GM12801 (cell line): ENCODE data around the gene MS4A3.

Experiments used
- TF ChIP-seq, protein P1 (sequence below): IDR thresholded peaks from one replicate; pipeline ENCODE4 v1.5.1; 2011; ENCODE audit warnings: control low read depth; ENCODE audit not compliant: insufficient read length; ENCODE audit errors: extremely low read depth

MS4A3 gene

DNA sequence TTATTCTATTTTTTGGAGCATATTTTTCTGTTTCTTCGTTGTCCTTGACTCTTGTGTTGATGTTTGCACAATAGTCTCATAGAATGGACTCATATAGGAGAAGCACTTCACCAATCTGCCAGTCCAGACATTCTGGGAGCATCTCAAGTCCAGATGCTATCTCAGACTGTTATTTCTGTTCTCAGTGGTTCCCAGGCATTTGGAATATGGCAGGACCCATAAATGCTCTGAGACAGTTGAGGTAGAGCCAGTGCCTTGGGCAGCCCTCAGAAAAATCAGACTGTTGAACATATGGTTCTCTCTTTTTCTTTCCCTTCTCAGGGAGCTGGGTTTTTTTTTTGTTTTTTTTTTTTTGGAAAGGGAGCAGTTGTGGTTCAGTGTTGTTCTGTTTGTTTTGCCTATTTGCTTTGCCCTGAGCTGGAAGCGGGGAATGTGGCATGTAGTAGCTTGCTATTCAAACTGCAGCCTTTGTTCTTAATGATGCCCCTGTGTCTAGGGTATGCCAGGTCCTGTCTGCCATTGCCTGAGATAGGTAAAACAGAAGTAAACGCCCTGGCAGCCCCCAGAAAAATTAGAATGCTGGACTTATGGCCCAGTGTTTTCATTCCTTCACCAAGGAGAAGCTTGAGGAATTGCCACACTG, 28.3 kb downstream of the MS4A3 start:
- TF ChIP-seq, protein P1, sequence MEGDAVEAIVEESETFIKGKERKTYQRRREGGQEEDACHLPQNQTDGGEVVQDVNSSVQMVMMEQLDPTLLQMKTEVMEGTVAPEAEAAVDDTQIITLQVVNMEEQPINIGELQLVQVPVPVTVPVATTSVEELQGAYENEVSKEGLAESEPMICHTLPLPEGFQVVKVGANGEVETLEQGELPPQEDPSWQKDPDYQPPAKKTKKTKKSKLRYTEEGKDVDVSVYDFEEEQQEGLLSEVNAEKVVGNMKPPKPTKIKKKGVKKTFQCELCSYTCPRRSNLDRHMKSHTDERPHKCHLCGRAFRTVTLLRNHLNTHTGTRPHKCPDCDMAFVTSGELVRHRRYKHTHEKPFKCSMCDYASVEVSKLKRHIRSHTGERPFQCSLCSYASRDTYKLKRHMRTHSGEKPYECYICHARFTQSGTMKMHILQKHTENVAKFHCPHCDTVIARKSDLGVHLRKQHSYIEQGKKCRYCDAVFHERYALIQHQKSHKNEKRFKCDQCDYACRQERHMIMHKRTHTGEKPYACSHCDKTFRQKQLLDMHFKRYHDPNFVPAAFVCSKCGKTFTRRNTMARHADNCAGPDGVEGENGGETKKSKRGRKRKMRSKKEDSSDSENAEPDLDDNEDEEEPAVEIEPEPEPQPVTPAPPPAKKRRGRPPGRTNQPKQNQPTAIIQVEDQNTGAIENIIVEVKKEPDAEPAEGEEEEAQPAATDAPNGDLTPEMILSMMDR: no peak

DNA sequence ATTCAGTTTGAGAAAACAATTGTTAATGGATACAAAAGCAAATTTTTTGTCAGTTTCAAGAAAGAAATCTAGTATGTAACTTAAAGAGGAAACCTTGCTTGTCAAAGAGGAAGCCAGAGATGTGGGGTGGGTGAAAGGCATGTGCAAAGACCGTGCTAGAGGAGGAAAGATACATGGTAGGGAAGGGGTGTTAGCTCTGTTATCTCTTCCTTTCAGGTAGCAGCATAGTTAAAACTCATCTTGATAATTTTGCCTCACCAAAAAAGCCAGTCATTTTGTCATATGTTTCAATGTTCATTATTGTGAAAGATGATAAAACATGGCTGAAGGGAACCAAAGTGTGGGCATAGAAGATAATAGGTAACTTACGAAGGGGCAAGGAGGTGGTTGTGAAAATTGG, 29.4 kb downstream of the MS4A3 start:
- TF ChIP-seq, protein P1: no peak

DNA sequence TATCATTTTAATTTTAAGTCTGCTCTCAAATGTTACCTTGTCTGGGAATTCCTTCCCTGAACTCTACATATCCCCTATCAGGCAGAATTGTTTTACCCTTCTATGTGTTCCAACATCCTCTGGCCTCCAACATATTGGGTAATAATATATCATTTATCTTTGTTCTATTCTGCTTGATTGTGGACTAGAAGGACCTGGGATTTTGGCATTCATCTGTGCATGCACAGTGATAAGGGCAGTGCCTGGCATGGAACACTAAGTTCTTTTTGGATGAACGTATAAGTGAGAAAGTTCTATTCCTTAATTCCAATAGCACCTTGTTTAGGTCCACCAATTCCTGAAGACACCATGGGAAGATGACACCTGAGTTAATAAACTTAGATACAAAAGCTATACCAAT, 30.8 kb downstream of the MS4A3 start:
- TF ChIP-seq, protein P1: no peak

DNA sequence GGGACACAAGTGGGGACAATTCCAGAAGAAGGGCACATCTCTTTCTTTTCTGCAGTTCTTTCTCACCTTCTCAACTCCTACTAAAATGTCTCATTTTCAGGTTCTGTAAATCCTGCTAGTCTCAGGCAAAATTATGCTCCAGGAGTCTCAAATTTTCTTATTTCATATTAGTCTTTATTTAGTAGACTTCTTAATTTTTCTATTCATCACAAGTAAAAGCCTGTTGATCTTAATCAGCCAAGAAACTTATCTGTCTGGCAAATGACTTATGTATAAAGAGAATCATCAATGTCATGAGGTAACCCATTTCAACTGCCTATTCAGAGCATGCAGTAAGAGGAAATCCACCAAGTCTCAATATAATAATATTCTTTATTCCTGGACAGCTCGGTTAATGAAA, 31.9 kb downstream of the MS4A3 start, which contains the start of gene MS4A2:
Gene MS4A2, plus strand, starts transcription at position 301 of the 400 bp plus-strand sequence. CDS start 102 bp downstream, outside the sequence.
- TF ChIP-seq, protein P1: no peak

DNA sequence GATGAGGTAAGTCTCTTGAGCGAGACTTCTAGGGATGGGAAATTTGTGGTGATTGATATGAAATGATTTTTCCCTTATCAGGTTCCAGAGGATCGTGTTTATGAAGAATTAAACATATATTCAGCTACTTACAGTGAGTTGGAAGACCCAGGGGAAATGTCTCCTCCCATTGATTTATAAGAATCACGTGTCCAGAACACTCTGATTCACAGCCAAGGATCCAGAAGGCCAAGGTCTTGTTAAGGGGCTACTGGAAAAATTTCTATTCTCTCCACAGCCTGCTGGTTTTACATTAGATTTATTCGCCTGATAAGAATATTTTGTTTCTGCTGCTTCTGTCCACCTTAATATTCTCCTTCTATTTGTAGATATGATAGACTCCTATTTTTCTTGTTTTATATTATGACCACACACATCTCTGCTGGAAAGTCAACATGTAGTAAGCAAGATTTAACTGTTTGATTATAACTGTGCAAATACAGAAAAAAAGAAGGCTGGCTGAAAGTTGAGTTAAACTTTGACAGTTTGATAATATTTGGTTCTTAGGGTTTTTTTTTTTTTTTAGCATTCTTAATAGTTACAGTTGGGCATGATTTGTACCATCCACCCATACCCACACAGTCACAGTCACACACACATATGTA, 39.1 kb downstream of the MS4A3 start:
- TF ChIP-seq, protein P1: no peak

DNA sequence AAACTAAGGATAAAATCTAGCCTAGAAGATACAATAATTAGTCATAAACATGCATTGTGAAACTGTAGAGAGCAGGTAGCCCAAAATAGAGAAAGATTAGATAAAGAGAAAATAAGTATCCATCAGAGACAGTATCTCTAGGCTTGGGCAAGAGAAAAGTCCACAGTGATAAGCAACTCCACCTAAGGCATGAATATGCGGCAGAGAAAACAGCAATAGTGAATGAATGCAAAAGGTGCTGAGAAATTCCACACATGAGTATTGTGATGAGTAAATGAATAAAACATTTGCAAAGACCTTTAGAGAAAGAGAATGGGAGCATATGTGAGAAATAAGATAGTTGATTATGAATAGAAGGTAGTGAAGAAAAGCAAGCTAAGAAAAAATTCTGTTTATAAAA, 40.7 kb downstream of the MS4A3 start:
- TF ChIP-seq, protein P1: no peak

DNA sequence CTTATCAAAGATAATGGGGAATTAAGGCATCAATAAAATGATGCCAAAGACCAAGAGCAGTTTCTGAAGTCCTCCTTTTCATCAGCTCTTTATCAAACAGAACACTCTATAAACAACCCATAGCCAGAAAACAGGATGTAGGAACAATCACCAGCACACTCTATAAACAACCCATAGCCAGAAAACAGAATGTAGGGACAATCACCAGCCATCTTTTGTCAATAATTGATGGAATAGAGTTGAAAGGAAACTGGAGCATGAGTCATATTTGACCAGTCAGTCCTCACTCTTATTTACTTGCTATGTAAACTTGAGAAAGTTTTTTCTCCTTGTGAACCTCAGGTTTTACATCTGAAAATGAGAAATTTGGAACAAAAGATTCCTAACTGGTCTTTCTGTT, 42.0 kb downstream of the MS4A3 start:
- TF ChIP-seq, protein P1: no peak
